GM13977 (cell line): ENCODE data around the gene NIPSNAP3A.

Source experiments
- DNase-seq: peaks from one replicate; pipeline ENCODE4 v3.0.0; 2012; ENCODE audit warnings: low spot score
- in situ Hi-C: fragments of 300-500 bp; cut with MboI; formaldehyde crosslinking; loops from one replicate; pipeline ENCODE4 v1.12.0; 2022; ENCODE audit warnings: low sequenced_read_pairs, low pct_unique_long_range_greater_than_20kb, mixed read lengths, inconsistent platforms; ENCODE audit not compliant: unreplicated experiment
- TF ChIP-seq, protein P1 (sequence below): IDR thresholded peaks from 2 replicates; pipeline ENCODE4 v1.5.1; 2012; ENCODE audit warnings: mild to moderate bottlenecking, control low read depth; ENCODE audit not compliant: insufficient read depth; ENCODE audit errors: extremely low read depth, missing control alignments

The NIPSNAP3A gene

GRCh38 chr9:104778802-104779201, 31.3 kb downstream of the NIPSNAP3A start:
- TF ChIP-seq, protein P1, sequence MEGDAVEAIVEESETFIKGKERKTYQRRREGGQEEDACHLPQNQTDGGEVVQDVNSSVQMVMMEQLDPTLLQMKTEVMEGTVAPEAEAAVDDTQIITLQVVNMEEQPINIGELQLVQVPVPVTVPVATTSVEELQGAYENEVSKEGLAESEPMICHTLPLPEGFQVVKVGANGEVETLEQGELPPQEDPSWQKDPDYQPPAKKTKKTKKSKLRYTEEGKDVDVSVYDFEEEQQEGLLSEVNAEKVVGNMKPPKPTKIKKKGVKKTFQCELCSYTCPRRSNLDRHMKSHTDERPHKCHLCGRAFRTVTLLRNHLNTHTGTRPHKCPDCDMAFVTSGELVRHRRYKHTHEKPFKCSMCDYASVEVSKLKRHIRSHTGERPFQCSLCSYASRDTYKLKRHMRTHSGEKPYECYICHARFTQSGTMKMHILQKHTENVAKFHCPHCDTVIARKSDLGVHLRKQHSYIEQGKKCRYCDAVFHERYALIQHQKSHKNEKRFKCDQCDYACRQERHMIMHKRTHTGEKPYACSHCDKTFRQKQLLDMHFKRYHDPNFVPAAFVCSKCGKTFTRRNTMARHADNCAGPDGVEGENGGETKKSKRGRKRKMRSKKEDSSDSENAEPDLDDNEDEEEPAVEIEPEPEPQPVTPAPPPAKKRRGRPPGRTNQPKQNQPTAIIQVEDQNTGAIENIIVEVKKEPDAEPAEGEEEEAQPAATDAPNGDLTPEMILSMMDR: no peak
- in situ Hi-C loops: loop anchor here (10.0 kb wide), 1 partner anchor 636 kb away; no protein-coding TSS in a partner anchor
- DNase-seq: no peak

DNA sequence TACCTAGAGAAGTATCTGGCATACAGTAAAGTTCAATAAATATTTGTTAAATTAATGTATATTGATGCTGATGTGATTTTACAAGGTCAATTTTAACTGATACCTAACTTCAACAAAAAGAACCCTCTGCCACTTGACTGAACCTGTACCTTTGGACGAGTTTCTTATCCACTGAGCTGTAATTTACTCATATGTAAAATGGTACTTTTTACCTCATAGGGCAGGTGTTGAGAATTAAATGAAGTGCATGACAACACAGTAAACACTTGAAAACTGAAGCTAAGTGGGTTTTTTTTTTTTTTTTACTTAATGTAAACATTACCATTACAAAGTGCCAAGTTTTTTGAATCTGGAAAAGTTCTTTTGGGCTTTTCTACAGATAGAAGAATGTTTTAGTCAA, 31.9 kb downstream of the NIPSNAP3A start:
- in situ Hi-C loops: loop anchor here (10.0 kb wide), 1 partner anchor 635 kb away; no protein-coding TSS in a partner anchor
- TF ChIP-seq, protein P1: no peak
- no peak for DNase-seq

DNA sequence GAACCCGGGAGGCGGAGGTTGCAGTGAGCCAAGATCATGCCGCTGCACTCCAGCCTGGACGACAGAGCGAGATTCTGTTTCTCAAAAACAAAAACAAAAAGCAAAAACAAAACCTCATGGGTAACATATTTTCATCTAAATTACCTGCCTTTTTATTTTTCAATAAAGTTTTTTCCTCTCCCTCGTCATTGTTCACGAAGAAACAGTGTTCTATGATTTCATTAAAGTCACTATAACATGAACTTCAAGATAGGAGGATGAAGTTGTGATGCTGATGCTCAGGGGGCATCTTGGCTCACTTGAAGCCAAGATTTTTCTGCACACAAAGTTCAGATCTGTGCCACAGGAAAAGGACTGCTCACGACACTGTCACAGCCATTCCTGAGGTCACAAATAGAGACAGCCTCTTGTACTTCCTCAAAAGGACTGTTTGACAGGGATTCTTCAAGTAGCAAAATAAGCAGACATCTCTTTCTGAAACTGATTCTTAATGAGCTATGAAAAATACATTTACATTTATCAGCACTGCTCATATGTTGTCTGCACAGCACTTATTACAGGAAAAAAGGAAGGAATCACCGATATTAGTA, 32.6 kb downstream of the NIPSNAP3A start:
- TF ChIP-seq, protein P1: no peak
- no peak for DNase-seq
- in situ Hi-C loops: loop anchor here (10.0 kb wide), 1 partner anchor 635 kb away; no protein-coding TSS in a partner anchor

DNA sequence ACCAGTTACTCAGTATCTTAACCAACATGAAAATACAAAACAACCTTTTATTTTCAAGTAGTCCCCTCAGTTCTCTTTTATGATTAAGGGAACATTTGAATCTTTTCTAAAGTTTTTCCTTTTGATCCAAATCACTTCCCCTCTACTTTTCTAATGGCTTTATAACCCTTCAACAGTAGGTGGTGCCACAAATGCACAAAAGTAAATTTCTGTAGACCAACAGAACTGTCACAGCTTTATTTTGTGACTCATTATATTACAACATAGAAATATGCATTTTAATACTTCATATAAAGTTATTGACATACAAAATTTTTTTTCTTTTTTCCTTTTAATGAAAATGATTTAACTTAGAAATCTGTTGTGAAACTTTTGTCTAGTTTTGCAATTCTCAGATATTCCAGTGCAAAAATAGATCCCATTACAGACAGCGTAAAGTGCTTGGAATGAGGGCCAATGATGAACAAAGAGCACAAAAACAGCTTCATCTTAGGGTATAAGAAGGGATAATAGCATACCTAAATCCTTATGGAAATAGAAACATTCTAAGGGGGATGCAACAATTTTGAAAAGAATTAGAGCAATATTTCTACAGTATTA, 33.4 kb downstream of the NIPSNAP3A start:
- TF ChIP-seq, protein P1: peak; percentile 54
- in situ Hi-C loops: no loop called here
- DNase-seq: peak; percentile 14

GRCh38 chr9:104783588-104783987, 36.1 kb downstream of the NIPSNAP3A start:
- in situ Hi-C loops: no loop called here
- no peak for DNase-seq
- TF ChIP-seq, protein P1: no peak

DNA sequence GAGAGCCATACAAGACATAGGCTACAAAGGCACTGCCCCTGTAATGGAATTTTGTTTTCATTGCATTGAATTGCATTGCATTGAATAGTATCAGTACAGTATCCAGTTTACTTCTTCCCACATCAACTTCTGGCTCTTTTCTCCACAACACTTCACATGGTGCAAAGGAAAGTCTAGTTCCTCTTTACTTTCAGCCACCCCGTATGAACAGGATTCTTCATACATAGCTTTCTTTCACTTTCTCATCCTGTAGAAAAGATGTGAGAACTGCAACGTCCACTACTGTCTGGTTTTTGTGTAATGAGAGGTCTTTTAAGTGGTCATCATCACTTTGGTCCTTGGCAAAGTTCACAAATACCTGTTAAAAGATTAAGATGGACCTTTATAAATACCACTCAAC, 36.6 kb downstream of the NIPSNAP3A start:
- no peak for DNase-seq
- in situ Hi-C loops: no loop called here
- TF ChIP-seq, protein P1: no peak
